MM.1S (cell line): ENCODE data around the gene RABIF.
"Not testable (repeated sequence)": the region's sequence is repeated elsewhere in the genome, so short reads cannot be mapped to it uniquely, and the experiment has no call there.

Experiments
- DNase-seq: peaks from one replicate; pipeline ENCODE4 v3.0.0-alpha.2; 2015
- H2AFZ ChIP-seq: fragments of 300-600 bp; sonication (generic); 2 replicates; pipeline ENCODE4 v1.6.0; 2016; ENCODE audit warnings: antibody characterized with exemption, low read length
- H3F3A ChIP-seq: fragments of 300-600 bp; sonication (generic); 2 replicates; pipeline ENCODE4 v1.6.1; 2016; ENCODE audit warnings: mild to moderate bottlenecking, antibody characterized with exemption, low read length, moderate library complexity, mixed read lengths; ENCODE audit not compliant: insufficient read depth
- H3K27ac ChIP-seq: fragments of 300-600 bp; sonication (generic); 2 replicates; pipeline ENCODE4 v1.5.1; 2016; ENCODE audit warnings: mild to moderate bottlenecking, low read length
- H3K27me3 ChIP-seq: fragments of 300-600 bp; sonication (generic); replicated peaks from 2 replicates; pipeline ENCODE4 v1.6.0; 2016; ENCODE audit warnings: low read length; ENCODE audit not compliant: insufficient read depth
- H3K36me3 ChIP-seq: fragments of 300-600 bp; sonication (generic); replicated peaks from 2 replicates; pipeline ENCODE4 v1.6.1; 2016; ENCODE audit warnings: mild to moderate bottlenecking, low read length, mixed read lengths; ENCODE audit not compliant: insufficient read depth
- H3K4me1 ChIP-seq: fragments of 300-600 bp; sonication (generic); 2 replicates; pipeline ENCODE4 v1.6.1; 2016; ENCODE audit warnings: low read length, mixed read lengths
- H3K4me2 ChIP-seq: fragments of 300-600 bp; sonication (generic); 2 replicates; pipeline ENCODE4 v1.6.0; 2016; ENCODE audit warnings: low read depth, low read length
- H3K4me3 ChIP-seq: fragments of 300-600 bp; sonication (generic); 2 replicates; pipeline ENCODE4 v1.5.1; 2016; ENCODE audit warnings: low read length, mixed read lengths
- H3K79me2 ChIP-seq: fragments of 300-600 bp; sonication (generic); 2 replicates; pipeline ENCODE4 v1.6.1; 2016; ENCODE audit warnings: mixed run types, low read length, mixed read lengths
- H3K9ac ChIP-seq: fragments of 300-600 bp; sonication (generic); 2 replicates; pipeline ENCODE4 v1.6.1; 2016; ENCODE audit warnings: low read length, mixed read lengths
- H3K9me2 ChIP-seq: fragments of 300-600 bp; sonication (generic); replicated peaks from 2 replicates; pipeline ENCODE4 v1.6.1; 2016; ENCODE audit warnings: mild to moderate bottlenecking, low read length, mixed read lengths; ENCODE audit not compliant: insufficient read depth
- H3K9me3 ChIP-seq: fragments of 300-600 bp; sonication (generic); replicated peaks from 2 replicates; pipeline ENCODE4 v1.6.1; 2016; ENCODE audit warnings: mild to moderate bottlenecking, low read length, mixed read lengths; ENCODE audit not compliant: insufficient read depth
- H4K20me1 ChIP-seq: fragments of 300-600 bp; sonication (generic); 2 replicates; pipeline ENCODE4 v1.6.1; 2016; ENCODE audit warnings: mild to moderate bottlenecking, low read length, moderate library complexity, mixed read lengths; ENCODE audit not compliant: insufficient read depth
- EZH2 ChIP-seq: fragments of 300-600 bp; sonication (generic); optimal IDR thresholded peaks from 2 replicates; pipeline ENCODE3; 2017; ENCODE audit warnings: low read depth, mild to moderate bottlenecking, antibody characterized with exemption, low read length, mixed read lengths
- EZH2phosphoT487 ChIP-seq: fragments of 300-600 bp; sonication (generic); IDR thresholded peaks from 2 replicates; pipeline ENCODE4 v1.6.1; 2018; ENCODE audit warnings: antibody characterized with exemption, low read length
- TF ChIP-seq, protein P1 (sequence below): fragments of 300-600 bp; sonication (generic); IDR thresholded peaks from 2 replicates; pipeline ENCODE4 v1.5.1; 2016; ENCODE audit warnings: antibody characterized with exemption, low read length, mixed read lengths

Gene RABIF

DNA sequence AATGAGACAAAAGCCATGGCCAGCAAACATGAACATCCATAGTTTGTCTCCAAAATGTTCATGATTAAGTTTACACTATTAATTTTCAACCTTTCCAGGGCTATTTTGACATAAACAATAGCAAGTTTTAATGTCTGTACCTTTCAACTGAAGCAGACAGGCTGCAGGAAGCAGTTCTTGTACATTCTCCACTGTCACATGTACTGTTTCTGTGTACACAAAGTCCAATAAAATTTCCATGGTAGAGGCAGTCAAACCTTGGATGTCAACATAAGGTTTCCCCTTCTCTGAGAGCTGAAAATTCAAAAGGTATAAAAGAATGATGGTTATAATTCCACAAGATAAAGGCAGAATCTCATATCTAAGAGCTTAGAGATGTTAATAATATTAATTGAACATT is 30.7 kb upstream of the RABIF start:
- Histone ChIP-seq H3K4me3 (no peak overlapping the region), H3K36me3 (peaks cover 12% of the 10 kb centered on the region), H3K9ac (no peak overlapping the region), H3K4me1 (no peaks in the 10 kb centered on the region), H3K79me2 (peaks cover 19% of the 10 kb centered on the region), H3K4me2 (no peak overlapping the region), H3F3A (no peaks in the 10 kb centered on the region), H4K20me1 (no peaks in the 10 kb centered on the region), H3K9me2 (no peaks in the 10 kb centered on the region), H3K27ac (no peak overlapping the region), H2AFZ (no peak overlapping the region), H3K27me3 (no peaks in the 10 kb centered on the region), H3K9me3 (no peaks in the 10 kb centered on the region)
- no peak for DNase-seq
- TF ChIP-seq, protein P1, sequence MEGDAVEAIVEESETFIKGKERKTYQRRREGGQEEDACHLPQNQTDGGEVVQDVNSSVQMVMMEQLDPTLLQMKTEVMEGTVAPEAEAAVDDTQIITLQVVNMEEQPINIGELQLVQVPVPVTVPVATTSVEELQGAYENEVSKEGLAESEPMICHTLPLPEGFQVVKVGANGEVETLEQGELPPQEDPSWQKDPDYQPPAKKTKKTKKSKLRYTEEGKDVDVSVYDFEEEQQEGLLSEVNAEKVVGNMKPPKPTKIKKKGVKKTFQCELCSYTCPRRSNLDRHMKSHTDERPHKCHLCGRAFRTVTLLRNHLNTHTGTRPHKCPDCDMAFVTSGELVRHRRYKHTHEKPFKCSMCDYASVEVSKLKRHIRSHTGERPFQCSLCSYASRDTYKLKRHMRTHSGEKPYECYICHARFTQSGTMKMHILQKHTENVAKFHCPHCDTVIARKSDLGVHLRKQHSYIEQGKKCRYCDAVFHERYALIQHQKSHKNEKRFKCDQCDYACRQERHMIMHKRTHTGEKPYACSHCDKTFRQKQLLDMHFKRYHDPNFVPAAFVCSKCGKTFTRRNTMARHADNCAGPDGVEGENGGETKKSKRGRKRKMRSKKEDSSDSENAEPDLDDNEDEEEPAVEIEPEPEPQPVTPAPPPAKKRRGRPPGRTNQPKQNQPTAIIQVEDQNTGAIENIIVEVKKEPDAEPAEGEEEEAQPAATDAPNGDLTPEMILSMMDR = no peak
- TF ChIP-seq EZH2 (no peak), EZH2phosphoT487 (no peak)

DNA sequence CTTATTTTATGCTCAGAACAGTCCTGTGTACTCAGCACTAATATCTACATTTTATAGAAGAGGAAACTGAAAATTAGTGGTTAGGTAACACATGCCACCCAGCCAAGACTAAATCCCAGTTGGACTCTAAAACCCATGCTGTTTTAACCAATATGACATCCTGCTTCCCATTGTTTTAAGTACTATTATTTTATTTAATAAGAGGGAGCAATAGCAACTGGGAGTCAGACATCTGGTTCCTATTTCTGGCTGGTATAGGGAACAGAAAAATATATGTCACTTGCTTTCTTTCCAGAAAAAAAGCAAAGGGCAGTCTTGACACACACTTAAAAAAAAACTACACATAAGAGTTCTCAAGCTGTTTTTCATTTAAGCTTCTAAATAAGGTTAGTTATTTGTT is 26.2 kb upstream of the RABIF start:
- Histone ChIP-seq H3K27ac (no peak overlapping the region), H3K36me3 (peaks cover 7% of the 10 kb centered on the region), H3K9ac (no peak overlapping the region), H4K20me1 (no peaks in the 10 kb centered on the region), H3K27me3 (no peaks in the 10 kb centered on the region), H2AFZ (no peak overlapping the region), H3K4me3 (no peak overlapping the region), H3K4me1 (no peaks in the 10 kb centered on the region), H3F3A (0 out of 2 replicates have a peak, but pooled peaks cover 3% of the 10 kb centered on the region), H3K4me2 (no peak overlapping the region), H3K79me2 (no peaks in the 10 kb centered on the region), H3K9me3 (no peaks in the 10 kb centered on the region), H3K9me2 (no peaks in the 10 kb centered on the region)
- DNase-seq = no peak
- TF ChIP-seq EZH2phosphoT487 (no peak), EZH2 (no peak)
- TF ChIP-seq, protein P1 = no peak

DNA sequence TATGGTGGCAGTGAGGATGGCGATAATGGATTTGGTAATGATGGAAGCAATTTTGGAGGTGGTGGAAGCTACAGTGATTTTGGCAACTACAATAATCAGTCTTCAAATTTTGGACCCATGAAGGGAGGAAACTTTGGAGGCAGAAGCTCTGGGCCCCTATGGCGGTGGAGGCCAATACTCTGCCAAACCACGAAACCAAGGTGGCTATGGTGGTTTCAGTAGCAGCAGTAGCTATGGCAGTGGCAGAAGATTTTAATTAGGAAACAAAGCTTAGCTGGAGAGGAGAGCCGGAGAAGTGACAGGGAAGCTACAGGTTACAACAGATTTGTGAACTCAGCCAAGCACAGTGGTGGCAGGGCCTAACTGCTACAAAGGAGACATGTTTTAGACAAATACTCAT is 23.5 kb upstream of the RABIF start:
- not testable (repeated sequence) for H3K27me3 ChIP-seq, H3K4me3 ChIP-seq, H3K9me2 ChIP-seq, H3K4me1 ChIP-seq, H2AFZ ChIP-seq, H3K9me3 ChIP-seq, H3K9ac ChIP-seq, H3K27ac ChIP-seq, H3K4me2 ChIP-seq, DNase-seq, H4K20me1 ChIP-seq, H3K79me2 ChIP-seq, H3K36me3 ChIP-seq, H3F3A ChIP-seq

DNA sequence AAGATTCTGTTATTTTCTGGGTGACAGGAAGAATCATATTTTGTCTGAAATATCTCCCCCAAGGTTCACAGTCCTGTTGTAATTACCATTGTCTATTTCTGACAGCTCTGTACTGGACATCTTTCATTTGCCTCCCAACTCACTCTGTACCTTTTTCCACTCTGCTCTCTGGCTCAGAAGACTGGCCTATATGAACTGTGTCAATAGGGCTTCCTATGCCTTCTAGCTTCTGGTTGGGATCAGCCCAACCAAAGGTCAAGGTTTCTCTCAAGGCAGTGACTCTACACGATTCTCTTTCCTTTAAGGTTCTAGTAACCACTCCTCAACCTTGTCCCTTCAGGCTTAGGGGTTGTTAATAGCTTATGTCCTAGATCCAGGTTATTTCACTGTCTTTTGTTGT is 20.5 kb upstream of the RABIF start:
- DNase-seq = no peak
- Histone ChIP-seq H3K9me3 (no peaks in the 10 kb centered on the region), H3K4me2 (no peak overlapping the region), H3K27me3 (no peaks in the 10 kb centered on the region), H3K36me3 (peaks cover 5% of the 10 kb centered on the region; the same call in 1 of the 2 replicates), H3K4me3 (no peak overlapping the region), H3F3A (0 out of 2 replicates have a peak, but pooled peaks cover 3% of the 10 kb centered on the region), H2AFZ (no peak overlapping the region), H4K20me1 (no peaks in the 10 kb centered on the region), H3K9me2 (no peaks in the 10 kb centered on the region), H3K4me1 (no peaks in the 10 kb centered on the region), H3K27ac (no peak overlapping the region), H3K79me2 (no peaks in the 10 kb centered on the region), H3K9ac (no peak overlapping the region)
- TF ChIP-seq EZH2phosphoT487 (no peak), EZH2 (no peak)
- TF ChIP-seq, protein P1 = no peak
